Trophoblast cell (in vitro differentiated cells and primary cell): ENCODE data around the gene DRAP1.

Experiments
- DNase-seq, 2 donors: peaks; one replicate each; pipeline ENCODE4 v3.0.0-alpha.2; 2016
- H2AFZ ChIP-seq: 2 replicates; pipeline ENCODE4 v1.6.1; 2013; ENCODE audit warnings: low read length, moderate library complexity, mild to moderate bottlenecking; ENCODE audit not compliant: insufficient read depth, poor library complexity
- H2AK5ac ChIP-seq: 2 replicates; pipeline ENCODE4 v1.6.1; 2013; ENCODE audit warnings: mild to moderate bottlenecking, low read length
- H2BK120ac ChIP-seq: 2 replicates; pipeline ENCODE4 v1.6.1; 2013; ENCODE audit warnings: low read length, mild to moderate bottlenecking, moderate library complexity; ENCODE audit not compliant: insufficient read depth, poor library complexity
- H2BK12ac ChIP-seq: 2 replicates; pipeline ENCODE4 v1.6.1; 2013; ENCODE audit warnings: mild to moderate bottlenecking, low read length, moderate library complexity
- H2BK5ac ChIP-seq: 2 replicates; pipeline ENCODE4 v1.6.1; 2013; ENCODE audit warnings: low read length, low read depth, moderate library complexity, mild to moderate bottlenecking; ENCODE audit not compliant: poor library complexity
- H3K14ac ChIP-seq: 2 replicates; pipeline ENCODE4 v1.6.1; 2013; ENCODE audit warnings: mild to moderate bottlenecking, low read length
- H3K18ac ChIP-seq: 2 replicates; pipeline ENCODE4 v1.6.1; 2013; ENCODE audit warnings: mild to moderate bottlenecking, low read length
- H3K23ac ChIP-seq: 2 replicates; pipeline ENCODE4 v1.6.1; 2013; ENCODE audit warnings: low read length
- H3K27ac ChIP-seq: 2 replicates; pipeline ENCODE4 v1.5.1; 2013; ENCODE audit warnings: low read depth, mild to moderate bottlenecking, inconsistent platforms, low read length, moderate library complexity
- H3K27me3 ChIP-seq: 2 replicates; pipeline ENCODE4 v1.6.1; 2013; ENCODE audit warnings: inconsistent platforms, mild to moderate bottlenecking, low read length, moderate library complexity; ENCODE audit not compliant: insufficient read depth
- H3K36me3 ChIP-seq, 2 experiments: 1 replicate in 1 of 2; 2 replicates in 1 of 2; pipeline ENCODE4 v1.6.1; 2013; ENCODE audit warnings: low read length in 2 of 2, mild to moderate bottlenecking in 2 of 2, moderate library complexity in 1 of 2; ENCODE audit not compliant: insufficient read depth in 2 of 2, control insufficient read depth in 1 of 2
- H3K4ac ChIP-seq: 2 replicates; pipeline ENCODE4 v1.6.1; 2013; ENCODE audit warnings: low read depth, mild to moderate bottlenecking, low read length, moderate library complexity
- H3K4me1 ChIP-seq, 2 experiments: 1 replicate in 1 of 2; 2 replicates in 1 of 2; pipeline ENCODE4 v1.6.1; 2013; ENCODE audit warnings: low read length in 2 of 2, mild to moderate bottlenecking in 2 of 2, moderate library complexity in 1 of 2; ENCODE audit not compliant: insufficient read depth in 2 of 2, control insufficient read depth in 1 of 2
- H3K4me2 ChIP-seq: 2 replicates; pipeline ENCODE4 v1.6.1; 2013; ENCODE audit warnings: inconsistent platforms, mild to moderate bottlenecking, low read length, moderate library complexity
- H3K4me3 ChIP-seq: 2 replicates; pipeline ENCODE4 v1.5.1; 2013; ENCODE audit warnings: mild to moderate bottlenecking, low read depth, low read length, inconsistent platforms
- H3K79me1 ChIP-seq: one replicate; pipeline ENCODE4 v1.6.1; 2013; ENCODE audit warnings: low read length
- H3K79me2 ChIP-seq: 2 replicates; pipeline ENCODE4 v1.6.1; 2013; ENCODE audit warnings: low read length, mild to moderate bottlenecking; ENCODE audit not compliant: control insufficient read depth, insufficient read depth, poor library complexity
- H3K9ac ChIP-seq: 2 replicates; pipeline ENCODE4 v1.6.1; 2013; ENCODE audit warnings: mild to moderate bottlenecking, low read length
- H3K9me3 ChIP-seq: 2 replicates; pipeline ENCODE4 v1.6.1; 2013; ENCODE audit warnings: low read depth, mild to moderate bottlenecking, control low read depth, inconsistent platforms, low read length; ENCODE audit not compliant: insufficient read depth
- H4K12ac ChIP-seq: 2 replicates; pipeline ENCODE4 v1.6.1; 2013; ENCODE audit warnings: low read depth, mild to moderate bottlenecking, low read length, moderate library complexity
- H4K8ac ChIP-seq: 2 replicates; pipeline ENCODE4 v1.6.1; 2013; ENCODE audit warnings: low read depth, mild to moderate bottlenecking, low read length, moderate library complexity
- H4K91ac ChIP-seq: one replicate; pipeline ENCODE4 v1.6.1; 2013; ENCODE audit warnings: low read depth, mild to moderate bottlenecking, low read length, moderate library complexity
- WGBS: extraction: QIAGEN DNeasy Blood & Tissue Kit; methylation state at CpG from one replicate; pipeline ENCODE4 v1.1.7; 2013; ENCODE audit warnings: missing lambda C conversion rate; ENCODE audit not compliant: insufficient read length, insufficient coverage; ENCODE audit errors: extremely low coverage; 5-methylcytosine and 5-hydroxymethylcytosine counted together

The DRAP1 gene

DNA sequence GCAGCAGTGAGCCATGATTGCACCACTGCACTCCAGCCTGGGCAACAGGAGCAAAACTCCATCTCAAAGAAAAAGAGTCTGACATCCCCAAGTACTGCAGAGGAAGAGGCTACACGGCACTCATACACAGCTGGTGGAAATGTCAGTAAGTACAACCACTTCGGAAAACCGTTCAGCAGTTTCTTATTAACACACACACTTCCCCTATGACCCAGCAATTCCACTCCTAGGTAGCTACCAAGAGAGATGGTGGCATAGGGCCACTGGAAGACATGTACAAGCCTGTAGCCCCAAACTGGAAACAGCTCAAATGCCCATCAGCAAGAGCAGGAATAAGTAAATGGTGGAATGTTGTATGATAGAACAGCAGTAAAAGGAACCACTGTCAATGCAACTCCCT is 3.3 kb downstream of the DRAP1 start:
- Histone ChIP-seq H2BK5ac (no peak overlapping the region), H2AK5ac (no peak overlapping the region), H4K12ac (no peak overlapping the region), H4K8ac (no peak overlapping the region), H2BK12ac (no peak overlapping the region), H3K27me3 (no peaks in the 10 kb centered on the region), H3K79me1 (peaks cover 8% of the 10 kb centered on the region), H3K4me2 (no peak overlapping the region), H2BK120ac (no peak overlapping the region), H3K27ac (no peak overlapping the region), H3K4me1 (peaks cover 13 to 16% of the 10 kb centered on the region in 2 experiments), H4K91ac (no peak overlapping the region), H3K9ac (no peak overlapping the region), H2AFZ (no peak overlapping the region), H3K36me3 (peaks cover 21 to 24% of the 10 kb centered on the region in 2 experiments), H3K14ac (no peak overlapping the region), H3K9me3 (peaks cover 2% of the 10 kb centered on the region), H3K4ac (no peak overlapping the region), H3K23ac (no peak overlapping the region), H3K18ac (no peak overlapping the region), H3K79me2 (peaks cover 10% of the 10 kb centered on the region), H3K4me3 (no peak overlapping the region)
- no peak for DNase-seq
- WGBS: no CpG with 5 or more reads among the region's 3 CpGs

DNA sequence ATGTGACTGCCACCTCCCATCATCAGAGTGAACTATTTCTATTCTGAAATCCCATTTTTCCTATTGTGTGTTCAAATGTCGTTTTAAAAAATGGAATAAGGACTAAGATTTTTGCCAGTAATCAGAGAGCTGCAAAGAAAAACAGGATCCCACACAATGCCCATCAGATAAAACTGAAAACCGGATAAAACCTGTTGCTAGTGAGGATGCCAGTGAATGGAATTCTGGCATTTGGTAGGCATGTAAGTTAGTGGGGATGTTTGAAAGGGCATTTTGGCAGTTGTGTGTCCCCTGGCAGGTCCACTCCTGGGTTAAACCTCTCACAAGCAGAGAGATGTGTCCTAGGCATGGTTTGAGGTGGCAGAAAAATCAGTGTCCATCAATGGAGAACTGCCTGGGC is 6.2 kb downstream of the DRAP1 start:
- no peaks in the 10 kb centered on the region for H3K27me3 ChIP-seq
- no peak overlapping the region for H3K18ac ChIP-seq
- H3K4me3 ChIP-seq: no peak overlapping the region
- H3K23ac ChIP-seq: no peak overlapping the region
- no peaks in the 10 kb centered on the region for H3K79me2 ChIP-seq
- peaks cover 2% of the 10 kb centered on the region in 2 experiments for H3K4me1 ChIP-seq
- H4K8ac ChIP-seq: no peak overlapping the region
- H2AFZ ChIP-seq: no peak overlapping the region
- H2AK5ac ChIP-seq: no peak overlapping the region
- peaks cover 4% of the 10 kb centered on the region for H3K9me3 ChIP-seq
- no peak overlapping the region for H3K27ac ChIP-seq
- H2BK5ac ChIP-seq: no peak overlapping the region
- H3K79me1 ChIP-seq: no peaks in the 10 kb centered on the region
- DNase-seq: no peak
- no peak overlapping the region for H4K91ac ChIP-seq
- H3K14ac ChIP-seq: no peak overlapping the region
- H4K12ac ChIP-seq: no peak overlapping the region
- peaks cover 16 to 22% of the 10 kb centered on the region in 2 experiments for H3K36me3 ChIP-seq
- no peak overlapping the region for H3K4me2 ChIP-seq
- no peak overlapping the region for H2BK120ac ChIP-seq
- H2BK12ac ChIP-seq: no peak overlapping the region
- no peak overlapping the region for H3K9ac ChIP-seq
- no peak overlapping the region for H3K4ac ChIP-seq
- WGBS: no CpG with 5 or more reads among the region's 2 CpGs

DNA sequence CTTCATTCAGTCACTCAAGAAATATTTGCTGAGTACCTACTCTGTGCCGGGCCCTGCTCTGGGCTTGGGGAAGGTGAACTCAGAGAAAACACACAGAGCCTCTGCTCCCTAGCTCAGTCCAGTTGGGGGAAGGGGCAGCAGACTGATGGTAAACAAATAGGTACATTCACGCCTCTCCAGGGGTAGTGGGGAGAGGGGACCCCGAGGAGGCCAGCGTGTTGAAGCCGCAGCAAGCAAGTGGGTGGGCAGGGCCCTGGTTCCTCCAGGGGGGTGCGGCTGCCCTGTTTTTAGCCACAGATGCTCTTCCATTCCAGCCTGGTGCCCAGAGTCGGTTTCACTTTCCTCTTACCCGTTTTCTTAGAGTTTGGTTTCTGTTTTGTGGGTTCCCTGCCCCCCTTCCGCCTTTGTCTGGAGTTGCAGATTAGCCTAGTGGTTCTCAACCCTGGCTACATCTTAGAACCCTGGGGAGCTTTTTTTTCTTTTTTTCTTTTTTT is 8.7 kb downstream of the DRAP1 start:
- Histone ChIP-seq H3K4ac (no peak overlapping the region), H2BK5ac (no peak overlapping the region), H3K18ac (no peak overlapping the region), H2AFZ (no peak overlapping the region), H3K27me3 (no peaks in the 10 kb centered on the region), H3K14ac (no peak overlapping the region), H3K4me2 (no peak overlapping the region), H3K9ac (no peak overlapping the region), H3K9me3 (peaks cover 2% of the 10 kb centered on the region), H3K36me3 (peaks cover 0 to 1% of the 10 kb centered on the region in 2 experiments), H2BK12ac (no peak overlapping the region), H4K91ac (no peak overlapping the region), H4K8ac (no peak overlapping the region), H3K23ac (no peak overlapping the region), H3K27ac (no peak overlapping the region), H3K4me3 (no peak overlapping the region), H2AK5ac (no peak overlapping the region), H2BK120ac (no peak overlapping the region), H3K4me1 (no peaks in the 10 kb centered on the region), H3K79me2 (no peaks in the 10 kb centered on the region), H4K12ac (no peak overlapping the region), H3K79me1 (no peaks in the 10 kb centered on the region)
- no CpG with 5 or more reads among the region's 9 CpGs for WGBS
- DNase-seq: no peak

DNA sequence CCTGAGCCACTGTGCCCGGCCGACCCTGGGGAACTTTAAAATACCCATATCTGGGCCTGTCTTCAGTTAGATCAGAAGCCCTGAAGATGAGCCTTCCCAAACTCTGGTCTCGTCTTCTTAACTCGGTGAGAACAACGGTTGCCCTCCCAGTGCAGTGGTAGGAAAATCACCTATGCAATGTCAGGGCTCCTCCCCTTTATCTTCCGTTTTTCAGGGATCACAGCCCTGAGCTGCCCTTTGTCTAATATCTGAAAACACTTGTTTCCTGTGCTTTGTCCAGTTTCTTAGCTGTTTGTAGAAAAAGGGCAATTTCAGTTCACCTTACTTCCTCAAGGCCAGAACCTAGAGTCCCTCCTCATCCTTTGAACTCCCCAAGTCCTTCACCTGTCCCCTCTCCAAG is 9.4 kb downstream of the DRAP1 start:
- no peak overlapping the region for H3K14ac ChIP-seq
- H2BK120ac ChIP-seq: no peak overlapping the region

More for the DNA sequence above, 9.4 kb downstream of the DRAP1 start:
- Histone ChIP-seq H2BK5ac (no peak overlapping the region), H2AK5ac (no peak overlapping the region), H4K12ac (no peak overlapping the region), H3K27me3 (no peaks in the 10 kb centered on the region), H2AFZ (no peak overlapping the region), H4K91ac (no peak overlapping the region), H3K9me3 (peaks cover 2% of the 10 kb centered on the region), H3K18ac (no peak overlapping the region), H3K27ac (no peak overlapping the region), H3K79me2 (no peaks in the 10 kb centered on the region), H3K79me1 (no peaks in the 10 kb centered on the region), H3K23ac (no peak overlapping the region), H3K36me3 (no peaks in the 10 kb centered on the region), H3K4ac (no peak overlapping the region), H4K8ac (no peak overlapping the region), H2BK12ac (no peak overlapping the region), H3K9ac (no peak overlapping the region), H3K4me3 (no peak overlapping the region), H3K4me2 (no peak overlapping the region), H3K4me1 (no peaks in the 10 kb centered on the region)
- DNase-seq: no peak
- no CpG with 5 or more reads among the region's 6 CpGs for WGBS
